ENCODE results near the gene CTNNA2. TPM values are rescaled to one million over a fixed set of nuclear protein-coding genes. Genes with fewer than 3 reads are reported as not detected.

The CTNNA2 gene
- total and polyA plus RNA-seq, 2 of the 8 experiments (the other 6 are each of a cell fraction or from before 2014, with no cell fraction given) = 3.9 to 9.0 TPM

DNA sequence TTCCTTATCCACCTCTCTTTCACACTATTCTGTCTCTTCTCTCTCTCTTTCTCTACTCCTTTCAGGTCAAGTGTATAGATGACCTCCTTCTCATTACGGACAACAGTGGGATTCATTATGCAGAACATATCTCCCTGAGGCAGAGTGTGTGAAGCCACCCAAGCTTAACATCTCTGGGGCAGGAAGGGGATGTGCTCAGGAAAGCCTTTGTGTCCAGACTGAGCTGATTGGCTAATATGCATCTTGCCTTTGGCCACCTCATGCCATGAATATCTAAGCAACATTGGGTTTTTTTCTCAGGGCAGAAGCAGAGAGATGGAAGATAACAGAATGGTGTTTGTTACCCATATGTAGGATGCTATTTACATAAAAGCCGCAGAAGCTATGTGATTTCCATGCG is 1003.1 kb downstream of the CTNNA2 start (continued):
- TF ChIP-seq, protein P1, sequence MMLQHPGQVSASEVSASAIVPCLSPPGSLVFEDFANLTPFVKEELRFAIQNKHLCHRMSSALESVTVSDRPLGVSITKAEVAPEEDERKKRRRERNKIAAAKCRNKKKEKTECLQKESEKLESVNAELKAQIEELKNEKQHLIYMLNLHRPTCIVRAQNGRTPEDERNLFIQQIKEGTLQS (IDR thresholded peaks at IDR 0.05; ENCODE audit: insufficient read depth, low read depth, low read length) = no peak
- TF ChIP-seq, protein P2, sequence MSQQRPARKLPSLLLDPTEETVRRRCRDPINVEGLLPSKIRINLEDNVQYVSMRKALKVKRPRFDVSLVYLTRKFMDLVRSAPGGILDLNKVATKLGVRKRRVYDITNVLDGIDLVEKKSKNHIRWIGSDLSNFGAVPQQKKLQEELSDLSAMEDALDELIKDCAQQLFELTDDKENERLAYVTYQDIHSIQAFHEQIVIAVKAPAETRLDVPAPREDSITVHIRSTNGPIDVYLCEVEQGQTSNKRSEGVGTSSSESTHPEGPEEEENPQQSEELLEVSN (IDR thresholded peaks at IDR 0.05) = no peak
- TF ChIP-seq EGR1 (IDR thresholded peaks at IDR 0.05; ENCODE audit: borderline replicate concordance, low read depth, low read length) (no peak), CBX5 (IDR thresholded peaks at IDR 0.05; ENCODE audit: low read depth, low read length) (no peak)
- TF ChIP-seq, protein P3, sequence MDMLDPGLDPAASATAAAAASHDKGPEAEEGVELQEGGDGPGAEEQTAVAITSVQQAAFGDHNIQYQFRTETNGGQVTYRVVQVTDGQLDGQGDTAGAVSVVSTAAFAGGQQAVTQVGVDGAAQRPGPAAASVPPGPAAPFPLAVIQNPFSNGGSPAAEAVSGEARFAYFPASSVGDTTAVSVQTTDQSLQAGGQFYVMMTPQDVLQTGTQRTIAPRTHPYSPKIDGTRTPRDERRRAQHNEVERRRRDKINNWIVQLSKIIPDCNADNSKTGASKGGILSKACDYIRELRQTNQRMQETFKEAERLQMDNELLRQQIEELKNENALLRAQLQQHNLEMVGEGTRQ (IDR thresholded peaks at IDR 0.05; ENCODE audit: low read length) = no peak

Data from H1 (cell line).